Umbilical cord (tissue), 1 donor: ENCODE data around the gene SCUBE2. TPM values are rescaled to one million over a fixed set of nuclear protein-coding genes. Genes with fewer than 3 reads are reported as not detected.

ENCODE experiments used
- total RNA-seq: library from RNA; depleted of rRNA; stranded (reverse); fragments of >200 nt; gene quantifications from one replicate; pipeline ENCODE4 v1.2.3, GENCODE V29; 2014; ENCODE audit warnings: low replicate concordance; ENCODE audit not compliant: insufficient read depth

SCUBE2 gene
- total RNA-seq, 1 donor from 2014 or later: 79.4 TPM

Other genes with a start within 250 kb of the SCUBE2 start
- 13.2 TPM for gene AKIP1, start 180.4 kb downstream of the SCUBE2 start, total RNA-seq
- 1.9 TPM for gene C11orf16, start 158.7 kb downstream of the SCUBE2 start, total RNA-seq
- not detected for gene ASCL3, start 148.6 kb downstream of the SCUBE2 start, total RNA-seq
- gene TMEM9B, start 127.2 kb downstream of the SCUBE2 start, total RNA-seq: 57.3 TPM
- gene NRIP3, start 87.6 kb downstream of the SCUBE2 start, total RNA-seq: 10.6 TPM
- 169 TPM for gene DENND5A, start 173.8 kb upstream of the SCUBE2 start, total RNA-seq
- 27.0 TPM for gene TMEM41B, start 223.0 kb upstream of the SCUBE2 start, total RNA-seq